ENCODE measurements around the gene ZNF598.

GRCh38 chr16:2022723-2023091 lies 13.1 kb upstream of the ZNF598 start:
- TF ChIP-seq CTCF (IDR thresholded peaks at IDR 0.05; ENCODE audit: low read depth, low read length, poor library complexity, severe bottlenecking) (no peak), EZH2phosphoT487 (IDR thresholded peaks at IDR 0.05; ENCODE audit: borderline replicate concordance, low read length) (no peak)
